Endothelial cell of umbilical vein (primary cell): ENCODE measurements around the gene BABAM2.

Experiments
- CTCF ChIP-seq, 2 donors: IDR thresholded peaks; 1 replicate in 1 of 2; 2 replicates in 1 of 2; pipeline ENCODE4 v1.5.1; 2011; ENCODE audit warnings: low read length in 2 of 2, mild to moderate bottlenecking in 2 of 2, moderate library complexity in 2 of 2, control low read depth in 1 of 2, inconsistent platforms in 1 of 2, low read depth in 1 of 2; ENCODE audit not compliant: insufficient read depth in 1 of 2; ENCODE audit errors: extremely low read depth in 1 of 2
- GATA2 ChIP-seq: IDR thresholded peaks from 2 replicates; pipeline ENCODE4 v1.7.0; 2011; ENCODE audit warnings: low read depth, mild to moderate bottlenecking, moderate library complexity, mixed read lengths, low read length; ENCODE audit not compliant: insufficient read length, insufficient read depth
- MYC ChIP-seq: IDR thresholded peaks from one replicate; pipeline ENCODE4 v1.6.1; 2011; ENCODE audit warnings: mild to moderate bottlenecking, low read depth, low read length

- no peak for TF ChIP-seq CTCF (IDR thresholded peaks at IDR 0.05; ENCODE audit: extremely low read depth in 1 of 2, insufficient read depth in 1 of 2, low read depth in 1 of 2, low read length in 2 of 2)
- TF ChIP-seq MYC: no peak
- TF ChIP-seq GATA2: no peak
Measured at GRCh38 chr2:28009732-28010131, 119.2 kb downstream of the BABAM2 start.
